HEK293 (cell line): ENCODE measurements around the gene SLC47A2.

ENCODE experiments used
- CTCF ChIA-PET: fragments of 350-600 bp; formaldehyde crosslinking; extraction: SDS; loops from one replicate; lab custom pipeline; 2021; ENCODE audit warnings: antibody characterized with exemption; lab: Yijun Ruan, JAX
- POLR2A ChIA-PET: fragments of 300-600 bp; formaldehyde crosslinking; extraction: SDS; loops from one replicate; lab custom pipeline; 2020; ENCODE audit warnings: antibody characterized with exemption, inconsistent platforms; lab: Yijun Ruan, JAX
- H3K27ac ChIP-seq: fragments of 200-500 bp; sonication (Bioruptor generic); 2 replicates; pipeline ENCODE4 v1.5.1; 2014; ENCODE audit warnings: low read depth, low read length, control low read depth, inconsistent platforms; ENCODE audit errors: extremely low read depth
- H3K36me3 ChIP-seq, 2 experiments: fragments of 200-500 bp in 1 of 2; sonication (Bioruptor generic) in 1 of 2; 1 replicate in 1 of 2; 2 replicates in 1 of 2; pipeline ENCODE4 v1.5.1; 2014 to 2017; ENCODE audit warnings: inconsistent platforms in 2 of 2, low read length in 2 of 2; ENCODE audit not compliant: control insufficient read depth in 2 of 2, insufficient read depth in 1 of 2
- H3K4me1 ChIP-seq: fragments of 200-500 bp; sonication (Bioruptor generic); 2 replicates; pipeline ENCODE4 v1.5.1; 2014; ENCODE audit warnings: mild to moderate bottlenecking, low read length, inconsistent platforms; ENCODE audit not compliant: control insufficient read depth, insufficient read depth
- H3K4me3 ChIP-seq: 2 replicates; pipeline ENCODE4 v1.5.1; 2011; ENCODE audit warnings: low read depth, mild to moderate bottlenecking, control low read depth, low read length, moderate library complexity
- H3K9me3 ChIP-seq: fragments of 200-500 bp; sonication (Bioruptor generic); 2 replicates; pipeline ENCODE4 v1.5.1; 2014; ENCODE audit warnings: low read depth, low read length, inconsistent platforms; ENCODE audit not compliant: control insufficient read depth, insufficient read depth
- ATF2 ChIP-seq: fragments of 450-650 bp; formaldehyde crosslinking; IDR thresholded peaks from 2 replicates; pipeline ENCODE4 v1.5.1; 2016; ENCODE audit warnings: missing biosample characterization, missing genetic modification characterization, low read depth
- CTCF ChIP-seq: fragments of 450-650 bp; formaldehyde crosslinking; IDR thresholded peaks from 2 replicates; pipeline ENCODE4 v1.5.1; 2016; ENCODE audit warnings: missing biosample characterization, missing genetic modification characterization
- GLIS1 ChIP-seq: fragments of 450-650 bp; formaldehyde crosslinking; IDR thresholded peaks from 2 replicates; pipeline ENCODE4 v1.5.1; 2016; ENCODE audit warnings: missing biosample characterization, missing genetic modification characterization
- INSM2 ChIP-seq: fragments of 450-650 bp; formaldehyde crosslinking; IDR thresholded peaks from 2 replicates; pipeline ENCODE4 v1.5.1; 2016; ENCODE audit warnings: missing biosample characterization, missing genetic modification characterization
- KLF17 ChIP-seq: fragments of 450-650 bp; formaldehyde crosslinking; IDR thresholded peaks from 2 replicates; pipeline ENCODE4 v1.5.1; 2016; ENCODE audit warnings: missing biosample characterization, missing genetic modification characterization
- KLF7 ChIP-seq: fragments of 450-650 bp; formaldehyde crosslinking; IDR thresholded peaks from 2 replicates; pipeline ENCODE4 v1.5.1; 2016; ENCODE audit warnings: missing biosample characterization, missing genetic modification characterization, borderline replicate concordance
- ZBTB26 ChIP-seq: fragments of 450-650 bp; formaldehyde crosslinking; optimal IDR thresholded peaks from 2 replicates; pipeline ENCODE3; 2016; ENCODE audit warnings: missing biosample characterization, mild to moderate bottlenecking, missing genetic modification characterization
- ZIC2 ChIP-seq: fragments of 450-650 bp; formaldehyde crosslinking; IDR thresholded peaks from 2 replicates; pipeline ENCODE4 v1.5.1; 2016; ENCODE audit warnings: missing biosample characterization, missing genetic modification characterization
- ZNF148 ChIP-seq: fragments of 450-650 bp; formaldehyde crosslinking; IDR thresholded peaks from 2 replicates; pipeline ENCODE4 v1.5.0; 2017; ENCODE audit warnings: missing biosample characterization, missing genetic modification characterization, borderline replicate concordance
- ZNF202 ChIP-seq: fragments of 450-650 bp; formaldehyde crosslinking; IDR thresholded peaks from 2 replicates; pipeline ENCODE4 v1.5.1; 2016; ENCODE audit warnings: missing biosample characterization, missing genetic modification characterization, borderline replicate concordance
- ZNF214 ChIP-seq: fragments of 450-650 bp; formaldehyde crosslinking; IDR thresholded peaks from 2 replicates; pipeline ENCODE4 v1.5.1; 2017; ENCODE audit warnings: missing biosample characterization, mild to moderate bottlenecking, missing genetic modification characterization, borderline replicate concordance
- ZNF335 ChIP-seq: fragments of 450-650 bp; formaldehyde crosslinking; conservative IDR thresholded peaks from 2 replicates; pipeline ENCODE4 v1.5.1; 2016; ENCODE audit warnings: missing biosample characterization, missing genetic modification characterization
- ZNF366 ChIP-seq: fragments of 450-650 bp; formaldehyde crosslinking; conservative IDR thresholded peaks from 2 replicates; pipeline ENCODE4 v1.5.1; 2016; ENCODE audit warnings: missing biosample characterization, missing genetic modification characterization
- ZNF510 ChIP-seq: fragments of 450-650 bp; formaldehyde crosslinking; IDR thresholded peaks from 2 replicates; pipeline ENCODE4 v1.5.1; 2018; ENCODE audit warnings: mild to moderate bottlenecking, missing genetic modification characterization, missing biosample characterization; ENCODE audit not compliant: insufficient replicate concordance
- ZNF518A ChIP-seq: fragments of 450-650 bp; formaldehyde crosslinking; conservative IDR thresholded peaks from 2 replicates; pipeline ENCODE4 v1.5.1; 2016; ENCODE audit warnings: low read depth, missing biosample characterization, missing genetic modification characterization
- ZNF623 ChIP-seq: fragments of 450-650 bp; formaldehyde crosslinking; IDR thresholded peaks from 2 replicates; pipeline ENCODE4 v1.5.1; 2016; ENCODE audit warnings: missing biosample characterization, missing genetic modification characterization
- ZNF660 ChIP-seq: fragments of 450-650 bp; IDR thresholded peaks from 2 replicates; pipeline ENCODE4 v1.5.1; 2018; ENCODE audit warnings: missing biosample characterization, mild to moderate bottlenecking, missing genetic modification characterization
- ZXDB ChIP-seq: fragments of 450-650 bp; formaldehyde crosslinking; IDR thresholded peaks from 2 replicates; pipeline ENCODE4 v1.5.1; 2016; ENCODE audit warnings: missing biosample characterization, missing genetic modification characterization

Gene SLC47A2

GRCh38 chr17:19646788-19647696 is 69.3 kb downstream of the SLC47A2 start (continued):
- TF ChIP-seq ZNF335 (peak; percentile 61; the same call in 1 of the 2 replicates), KLF17 (0 out of 2 replicates have a peak, but pooled peaks have one; percentile 26), INSM2 (tag by site-specific recombination) (0 out of 2 replicates have a peak, but pooled peaks have one; percentile 39), ZXDB (no peak), ZNF202 (tag by site-specific recombination) (no peak), ZNF660 (tag by site-specific recombination) (0 out of 2 replicates have a peak, but pooled peaks have one; percentile 24)

- Histone ChIP-seq H3K9me3 (no peaks in the 10 kb centered on the region), H3K4me3 (no peak overlapping the region), H3K36me3 (no peaks in the 10 kb centered on the region), H3K27ac (no peak overlapping the region), H3K4me1 (peaks cover 31% of the 10 kb centered on the region)
- CTCF ChIA-PET = interaction anchor here (0.5 to 5.1 kb wide), 20 partner anchors 10 to 208 kb away, joined by 3 to 35 read pairs (median 4); no protein-coding TSS in a partner anchor
- POLR2A ChIA-PET = interaction anchor here (0.9 to 1.3 kb wide), 2 partner anchors 99 to 112 kb away, joined by 4 to 5 read pairs; partner anchors contain the start of gene SLC47A1
- peak; percentile 65 for TF ChIP-seq ATF2
- no peak for TF ChIP-seq ZNF510
- TF ChIP-seq ZNF518A = no peak
- no peak for TF ChIP-seq ZNF623
- no peak for TF ChIP-seq ZIC2
- TF ChIP-seq ZNF214 (tag by site-specific recombination) = no peak
- peak; percentile 15 for TF ChIP-seq ZBTB26 (tag by site-specific recombination)
- 0 out of 2 replicates have a peak, but pooled peaks have one; percentile 32 for TF ChIP-seq CTCF (tag by site-specific recombination)
- no peak for TF ChIP-seq ZNF366
- TF ChIP-seq GLIS1 = no peak
- no peak for TF ChIP-seq ZNF148 (tag by site-specific recombination)
- no peak for TF ChIP-seq KLF7
These were observed 70.6 kb downstream of the SLC47A2 start for GRCh38 chr17:19645734-19646201.
